ENCODE data around the gene KRTAP5-6.

DNA sequence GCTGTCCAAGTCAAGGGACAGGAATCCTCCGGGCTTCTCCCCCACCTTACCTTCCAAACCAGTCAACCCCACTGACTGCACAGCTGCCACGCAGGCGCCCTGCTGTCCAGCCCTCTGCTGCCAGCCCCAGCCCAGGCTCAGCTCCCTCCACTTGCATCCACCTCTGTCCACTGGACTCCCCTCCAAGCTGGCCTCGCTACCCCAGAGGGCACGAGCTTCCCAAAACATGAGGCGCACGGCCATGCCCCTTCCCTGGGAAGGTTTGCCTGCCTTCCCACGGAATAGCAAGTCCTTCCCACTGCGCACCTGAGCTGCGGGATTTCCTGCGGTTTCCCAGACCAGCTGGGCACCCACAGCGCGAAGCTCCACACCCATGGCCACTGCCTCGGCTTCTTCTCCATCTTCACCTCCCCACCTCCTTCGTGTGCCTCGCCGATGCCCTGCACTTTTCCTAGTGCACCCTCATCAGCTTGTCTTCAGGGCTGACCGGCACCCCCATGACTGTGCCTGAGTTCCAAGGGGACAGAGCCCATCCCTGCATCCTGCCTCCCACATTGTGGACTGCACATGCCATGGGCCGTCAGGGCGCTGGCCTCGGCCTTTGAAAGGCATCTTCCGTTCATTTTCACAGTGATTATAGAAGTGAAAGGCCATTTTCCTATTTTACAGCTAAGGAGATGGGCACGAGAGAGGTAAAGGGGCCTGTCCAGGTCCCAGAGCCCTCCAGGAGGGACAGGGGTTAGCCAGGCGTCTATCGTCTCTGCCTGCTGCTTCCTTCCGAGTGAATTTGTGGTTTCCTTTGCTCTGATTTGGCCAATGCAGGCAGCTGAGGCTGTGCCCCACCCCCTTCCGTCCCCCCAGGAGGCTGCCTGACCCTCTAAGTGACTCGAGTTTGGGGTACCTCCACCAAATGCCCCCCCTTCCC is 37.0 kb downstream of the KRTAP5-6 start:
- TF ChIP-seq CTCF (IDR thresholded peaks at IDR 0.05) (no peak), EZH2 (IDR thresholded peaks at IDR 0.05; ENCODE audit: borderline replicate concordance, insufficient read depth, low read depth, low read length, poor library complexity, severe bottlenecking) (no peak)

Measured in B cell (primary cell).